GM19328 (cell line): ENCODE results near the gene ELAVL3.
"Not testable (repeated sequence)": the region's sequence is repeated elsewhere in the genome, so short reads cannot be mapped to it uniquely, and the experiment has no call there.

Experiments used
- ATAC-seq: cut with Tn5 transposase; IDR thresholded peaks from one replicate; pipeline ENCODE4 v1.9.1; 2021; ENCODE audit warnings: mild to moderate bottlenecking, moderate library complexity; ENCODE audit not compliant: unreplicated experiment

Gene ELAVL3

GRCh38 chr19:11444059-11444458, 36.8 kb downstream of the ELAVL3 start:
- ATAC-seq = no peak

GRCh38 chr19:11437955-11438354, 42.9 kb downstream of the ELAVL3 start:
- no peak for ATAC-seq

DNA sequence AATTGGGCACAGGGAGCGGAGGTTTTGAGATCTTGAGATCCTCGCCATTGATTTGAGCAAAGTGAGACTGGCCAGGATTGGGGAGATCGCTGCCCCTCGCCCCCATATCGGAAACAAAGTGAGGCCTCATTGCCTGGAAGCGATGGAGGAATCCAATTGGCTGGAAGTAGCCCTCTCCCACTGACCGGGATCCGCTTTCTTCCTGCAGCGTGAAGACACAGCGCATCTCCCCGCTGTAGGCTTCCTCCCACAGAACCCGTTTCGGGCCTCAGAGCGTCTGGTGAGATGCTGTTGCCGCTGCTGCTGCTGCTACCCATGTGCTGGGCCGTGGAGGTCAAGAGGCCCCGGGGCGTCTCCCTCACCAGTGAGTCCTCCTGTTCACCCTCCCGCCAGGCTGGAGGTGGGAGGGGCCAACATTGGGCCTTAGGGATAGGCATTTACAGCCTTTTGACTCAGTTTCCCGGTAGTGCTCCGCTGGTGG, 45.0 kb downstream of the ELAVL3 start:
- no peak for ATAC-seq

DNA sequence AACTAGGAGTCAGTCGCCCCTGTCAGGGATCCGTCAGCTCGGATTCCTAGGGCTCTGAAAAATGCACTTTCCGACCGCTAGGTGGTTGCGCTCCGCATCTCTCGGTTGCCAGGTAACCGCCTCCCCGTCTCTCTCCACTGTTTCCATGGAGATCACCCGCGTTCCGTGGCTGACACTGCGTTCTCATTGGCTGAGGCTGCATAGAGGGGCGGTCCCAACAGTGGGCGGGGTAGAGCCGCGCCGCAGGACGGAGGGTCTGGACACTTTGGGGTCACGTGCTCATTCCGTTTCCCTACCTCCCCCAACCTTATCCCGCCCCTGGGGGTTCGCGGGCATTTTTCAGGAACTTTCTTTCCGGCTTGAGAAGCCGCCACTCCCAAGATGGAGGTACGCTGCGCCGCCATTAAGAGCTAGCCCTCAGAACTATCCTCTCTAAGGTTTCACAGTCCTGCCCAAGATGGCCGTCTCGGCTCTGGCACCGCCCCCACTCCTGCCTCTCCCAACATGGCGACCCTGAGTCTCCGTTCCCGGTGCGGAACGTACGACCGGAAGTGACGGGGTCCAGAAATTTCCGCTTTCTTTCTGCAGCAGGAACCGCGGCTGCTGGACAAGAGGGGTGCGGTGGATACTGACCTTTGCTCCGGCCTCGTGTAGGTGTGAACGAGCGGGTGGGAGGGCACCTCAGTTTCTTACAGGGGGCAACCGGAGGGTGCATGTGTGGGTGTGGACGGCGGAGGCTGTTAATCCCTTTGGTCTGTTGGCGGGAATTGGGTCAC, 45.6 kb downstream of the ELAVL3 start, which contains the start of the genes ODAD3 and PRKCSH:
TSS of gene ODAD3 (minus strand) at position 65 of the 776 bp plus-strand sequence. CDS start 105 bp downstream, outside the sequence.
TSS of gene PRKCSH (plus strand) at position 579 of the 776 bp plus-strand sequence. CDS start 483 bp downstream, outside the sequence.
- peak; percentile 87 for ATAC-seq

GRCh38 chr19:11434703-11435056, 46.2 kb downstream of the ELAVL3 start:
- ATAC-seq = peak; percentile 2

DNA sequence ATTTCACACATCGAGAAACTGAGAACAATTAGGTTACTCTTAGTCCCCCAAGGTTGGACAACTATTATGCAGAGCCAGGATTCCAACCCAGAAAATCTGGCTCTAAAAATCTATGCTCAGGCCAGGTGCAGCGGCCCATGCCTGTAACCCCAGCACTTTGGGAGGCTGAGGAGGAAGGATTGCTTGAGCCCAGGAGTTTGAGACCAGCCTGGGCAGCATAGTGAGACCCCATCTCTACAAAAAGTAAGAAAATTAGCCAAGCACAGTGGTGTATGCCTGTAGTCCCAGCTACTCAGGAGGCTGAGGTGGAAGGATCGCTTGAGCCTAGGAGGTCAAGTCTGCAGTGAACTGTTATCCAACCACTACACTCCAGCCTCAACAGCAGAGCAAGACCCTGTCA, 47.3 kb downstream of the ELAVL3 start:
- not testable (repeated sequence) for ATAC-seq

GRCh38 chr19:11426656-11427055, 54.2 kb downstream of the ELAVL3 start:
- ATAC-seq = no peak

DNA sequence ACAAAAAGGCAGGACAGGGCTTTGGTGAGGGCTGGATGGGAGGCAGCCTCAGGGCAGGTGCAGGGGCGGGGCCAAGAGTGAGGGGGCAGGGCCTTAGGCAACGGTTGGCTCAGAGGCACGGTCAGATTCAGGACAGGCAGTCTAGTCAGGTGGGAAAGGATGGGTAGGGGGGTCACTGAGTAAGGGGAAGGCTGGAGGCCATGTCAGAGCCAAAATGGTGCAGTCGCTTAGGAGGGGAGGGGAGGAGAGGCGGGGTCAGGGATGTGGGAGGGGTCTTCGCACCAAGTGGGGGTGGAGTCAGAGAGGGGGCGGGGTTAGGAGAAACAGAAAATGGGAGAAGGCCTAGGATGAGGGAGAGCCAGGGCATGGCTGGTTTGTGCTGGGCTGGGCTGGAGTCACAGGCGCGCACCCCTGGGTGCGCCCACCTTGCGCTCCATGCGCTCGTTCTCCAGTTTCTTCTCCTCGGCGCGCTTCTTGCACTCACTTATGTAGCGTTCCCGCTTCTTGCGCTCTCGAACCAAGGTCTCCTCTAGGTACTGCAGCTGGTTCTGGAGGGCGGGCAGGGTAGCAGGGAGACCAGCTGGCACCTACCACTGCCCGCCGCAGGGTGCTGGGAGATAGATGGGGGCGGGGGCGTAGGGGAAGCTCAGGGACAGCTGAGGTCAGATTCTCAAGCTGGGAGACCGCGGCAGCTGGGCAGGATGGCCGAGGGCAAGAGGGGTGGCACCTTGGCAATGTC, 55.0 kb downstream of the ELAVL3 start:
- ATAC-seq = no peak

DNA sequence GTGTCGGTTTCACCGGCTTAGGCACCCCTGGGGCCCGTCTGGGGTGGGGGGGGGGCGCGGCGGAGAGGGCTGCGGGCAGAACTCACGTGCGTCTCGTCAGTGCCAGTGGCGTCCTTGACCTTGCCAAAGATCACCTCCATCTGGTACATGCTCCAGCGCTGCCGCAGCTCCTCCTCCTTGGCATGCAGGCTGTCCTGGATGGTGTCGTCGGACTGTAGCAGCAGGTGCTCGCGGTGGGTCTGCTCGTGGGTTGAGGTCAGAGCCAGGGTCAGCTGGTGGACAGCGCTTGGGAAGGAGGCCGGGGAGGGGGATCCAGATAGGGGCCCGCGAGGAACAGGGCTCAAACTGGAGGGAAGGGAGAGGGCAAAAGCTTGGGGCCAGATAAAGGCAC, 57.1 kb downstream of the ELAVL3 start:
- no peak for ATAC-seq

DNA sequence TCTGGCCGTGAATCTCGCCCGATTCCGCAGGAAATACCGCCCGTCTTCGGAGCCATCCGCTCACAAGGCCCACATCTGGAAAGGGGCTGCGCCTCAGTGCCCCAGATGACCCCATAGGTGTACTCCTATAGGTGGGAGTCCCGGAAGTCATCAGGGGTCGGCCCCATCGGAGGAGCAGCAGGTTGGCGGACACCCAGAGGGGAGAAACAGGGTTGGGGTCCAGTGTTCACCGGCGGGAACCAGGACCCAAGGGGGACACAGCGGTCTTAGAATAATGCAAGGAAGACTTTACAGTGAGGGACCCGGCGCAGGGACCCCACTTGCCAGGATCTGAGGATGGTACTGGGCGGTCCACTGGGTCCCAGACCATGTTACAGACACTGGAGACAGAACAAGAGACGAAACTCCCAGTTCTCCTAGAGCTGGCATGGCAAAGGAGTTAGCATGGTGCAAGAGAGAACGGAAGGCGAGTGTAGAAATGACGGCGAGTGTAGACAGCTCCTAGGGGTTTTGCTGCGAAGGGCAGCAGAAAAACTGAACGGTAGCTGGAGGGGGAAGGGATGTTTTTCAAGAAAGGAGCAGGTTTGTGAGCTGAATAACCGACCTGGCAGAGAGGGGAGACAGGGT, 57.6 kb downstream of the ELAVL3 start:
- no peak for ATAC-seq

GRCh38 chr19:11422163-11423065, 58.4 kb downstream of the ELAVL3 start:
- no peak for ATAC-seq

- no peak for ATAC-seq
Measured at GRCh38 chr19:11421371-11422098, 59.3 kb downstream of the ELAVL3 start.

GRCh38 chr19:11420429-11421370, 60.1 kb downstream of the ELAVL3 start:
- no peak for ATAC-seq

DNA sequence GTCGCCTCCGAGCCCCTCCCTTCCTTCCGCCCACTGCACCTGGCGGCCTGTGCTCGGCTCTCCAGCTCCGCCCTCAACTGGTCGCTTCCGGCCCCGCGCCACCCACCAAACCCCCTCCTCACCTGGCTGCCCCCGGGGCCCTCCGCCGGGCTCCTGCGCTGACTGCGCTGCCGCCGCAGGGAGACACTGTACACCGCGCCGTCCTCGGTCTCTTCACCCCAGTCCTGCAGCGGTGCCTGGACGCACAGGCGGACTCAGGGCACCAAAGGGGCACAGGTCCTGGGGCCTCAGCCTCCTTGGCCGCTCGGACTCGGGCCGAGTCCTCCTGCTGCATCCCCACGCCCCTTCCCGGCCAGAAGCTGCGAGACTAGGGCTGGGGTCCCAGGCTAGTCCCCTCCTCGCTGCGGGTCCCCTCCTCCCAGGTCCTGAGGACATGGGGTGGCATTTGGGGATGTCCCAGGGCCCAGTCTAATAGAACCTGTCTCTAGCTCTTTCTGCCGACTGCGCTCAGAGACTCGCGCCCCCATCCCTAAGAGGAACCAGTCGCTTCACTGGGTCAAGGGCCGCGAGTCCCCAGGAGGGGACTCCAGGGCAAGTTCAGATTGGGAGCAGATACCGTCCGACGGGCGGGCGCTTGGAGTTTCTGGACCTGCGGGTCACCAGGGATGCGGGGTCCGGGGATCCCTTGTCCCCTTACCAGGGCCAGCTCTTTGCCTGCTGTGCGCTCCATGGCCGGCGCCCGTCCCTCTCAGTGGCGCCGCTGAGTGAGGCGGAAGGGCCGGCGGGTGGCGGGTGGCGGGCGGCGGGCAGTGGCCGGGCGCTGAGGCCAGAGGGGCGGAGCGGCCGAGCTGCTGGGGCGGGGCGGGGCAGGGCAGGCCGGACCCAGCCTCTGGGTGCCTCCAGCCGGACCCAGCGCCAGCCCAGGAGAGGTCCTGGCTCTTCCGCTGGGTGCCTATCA, 62.0 kb downstream of the ELAVL3 start, which contains the start of gene RGL3:
TSS of gene RGL3 (minus strand) at position 766 of the 958 bp plus-strand sequence. CDS start at position 730, 36 bp downstream.
- no peak for ATAC-seq

- no peak for ATAC-seq
Measured at GRCh38 chr19:11418094-11418548, 62.7 kb downstream of the ELAVL3 start.

GRCh38 chr19:11416346-11417052, 64.3 kb downstream of the ELAVL3 start:
- ATAC-seq = no peak

DNA sequence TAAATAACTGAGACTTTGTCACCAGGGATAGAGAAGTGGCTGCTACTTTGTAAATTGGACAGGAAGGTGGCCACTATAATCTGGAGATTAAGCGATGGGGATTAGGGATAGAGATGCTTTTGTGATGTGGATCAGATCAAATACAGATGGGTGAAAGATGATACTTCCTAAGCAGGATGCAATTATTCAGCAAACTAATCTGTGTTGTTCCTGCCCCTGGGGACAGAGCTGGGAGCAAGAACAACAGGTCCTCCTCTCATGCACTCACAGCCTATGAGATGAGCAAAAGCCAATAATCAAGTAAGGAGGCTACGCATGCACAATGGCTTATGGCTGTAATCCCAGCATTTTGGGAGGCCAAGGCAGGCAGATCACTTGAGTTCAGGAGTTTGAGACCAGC, 66.3 kb downstream of the ELAVL3 start:
- no peak for ATAC-seq
